IMR-90 (cell line): Measurements from ENCODE around the gene DUS3L. TPM values are rescaled to one million over a fixed set of nuclear protein-coding genes. Genes with fewer than 3 reads are reported as not detected.

ENCODE experiments used
- ATAC-seq: fragments of 200-7000 bp; cut with Tn5 transposase; 2 replicates; pipeline ENCODE4 v1.9.1; 2020; ENCODE audit warnings: low read depth, mild to moderate bottlenecking, moderate library complexity
- BruUV-seq: library from RNA; stranded (reverse); fragments of 400-500 nt; replicated peaks from 2 replicates; lab custom pipeline; 2021; lab: Mats Ljungman, UMichigan
- CTCF ChIA-PET: fragments of 300-600 bp; formaldehyde crosslinking; extraction: SDS; loops from one replicate; lab custom pipeline; 2021; ENCODE audit warnings: antibody characterized with exemption; lab: Yijun Ruan, JAX
- POLR2A ChIA-PET: fragments of 300-600 bp; sonication (Branson Sonifier 250); formaldehyde crosslinking; loops from one replicate; lab custom pipeline; 2022; ENCODE audit warnings: antibody characterized with exemption; ENCODE audit not compliant: unreplicated experiment; lab: Charles Lee
- DNase-seq: peaks from one replicate; pipeline ENCODE4 v3.0.0; 2013
- H2AFZ ChIP-seq: replicated peaks from 2 replicates; pipeline ENCODE3; 2013; ENCODE audit warnings: low read length, mild to moderate bottlenecking; ENCODE audit not compliant: poor library complexity
- H2AK5ac ChIP-seq: 2 replicates; pipeline ENCODE4 v1.6.1; 2013; ENCODE audit warnings: low read depth, low read length, inconsistent platforms
- H2AK9ac ChIP-seq: replicated peaks from 2 replicates; pipeline ENCODE3; 2013; ENCODE audit warnings: mild to moderate bottlenecking, low read depth, low read length, moderate library complexity; ENCODE audit not compliant: poor library complexity
- H2BK120ac ChIP-seq: 2 replicates; pipeline ENCODE4 v1.6.1; 2013; ENCODE audit warnings: low read depth, low read length, inconsistent platforms
- H2BK15ac ChIP-seq: 3 replicates; pipeline ENCODE4 v1.6.1; 2013; ENCODE audit warnings: low read depth, low read length, inconsistent platforms
- H2BK20ac ChIP-seq: 2 replicates; pipeline ENCODE4 v1.6.1; 2013; ENCODE audit warnings: low read depth, mild to moderate bottlenecking, inconsistent platforms, low read length, moderate library complexity
- H2BK5ac ChIP-seq: 2 replicates; pipeline ENCODE4 v1.6.1; 2013; ENCODE audit warnings: mild to moderate bottlenecking, low read depth, low read length, inconsistent platforms; ENCODE audit not compliant: poor library complexity, severe bottlenecking
- H3K14ac ChIP-seq: replicated peaks from 2 replicates; pipeline ENCODE4 v1.6.1; 2013; ENCODE audit warnings: low read depth, low read length, inconsistent platforms
- H3K18ac ChIP-seq: 2 replicates; pipeline ENCODE4 v1.6.1; 2013; ENCODE audit warnings: low read depth, low read length, control low read depth
- H3K23ac ChIP-seq: 2 replicates; pipeline ENCODE4 v1.6.1; 2013; ENCODE audit warnings: low read depth, low read length, inconsistent platforms
- H3K27ac ChIP-seq: 2 replicates; pipeline ENCODE4 v1.5.1; 2013; ENCODE audit warnings: mild to moderate bottlenecking, control low read depth, low read length; ENCODE audit not compliant: insufficient read depth
- H3K27me3 ChIP-seq: 2 replicates; pipeline ENCODE4 v1.6.1; 2013; ENCODE audit warnings: low read length; ENCODE audit not compliant: control insufficient read depth, insufficient read depth
- H3K36me3 ChIP-seq: 2 replicates; pipeline ENCODE4 v1.6.1; 2013; ENCODE audit warnings: low read length, mixed read lengths; ENCODE audit not compliant: control insufficient read depth, insufficient read depth
- H3K4ac ChIP-seq: 2 replicates; pipeline ENCODE4 v1.6.1; 2013; ENCODE audit warnings: low read depth, low read length, inconsistent platforms
- H3K4me1 ChIP-seq: 2 replicates; pipeline ENCODE4 v1.6.1; 2013; ENCODE audit warnings: low read length, mixed read lengths; ENCODE audit not compliant: control insufficient read depth, insufficient read depth
- H3K4me2 ChIP-seq: 2 replicates; pipeline ENCODE4 v1.6.1; 2013; ENCODE audit warnings: low read depth, mild to moderate bottlenecking, control low read depth, low read length, moderate library complexity
- H3K4me3 ChIP-seq: 2 replicates; pipeline ENCODE4 v1.5.1; 2013; ENCODE audit warnings: low read depth, mild to moderate bottlenecking, control low read depth, low read length, moderate library complexity; ENCODE audit not compliant: insufficient read depth
- H3K56ac ChIP-seq: 2 replicates; pipeline ENCODE4 v1.6.1; 2013; ENCODE audit warnings: low read length, inconsistent platforms; ENCODE audit not compliant: insufficient read depth; ENCODE audit errors: extremely low read depth
- H3K79me1 ChIP-seq, 2 experiments: 2 replicates each; pipeline ENCODE4 v1.6.1; 2013; ENCODE audit warnings: low read length in 2 of 2, inconsistent platforms in 1 of 2, low read depth in 1 of 2
- H3K9ac ChIP-seq: 2 replicates; pipeline ENCODE4 v1.6.1; 2013; ENCODE audit warnings: low read depth, low read length, control low read depth
- H3K9me1 ChIP-seq: 2 replicates; pipeline ENCODE4 v1.6.1; 2013; ENCODE audit warnings: low read length, inconsistent platforms; ENCODE audit not compliant: insufficient read depth
- H3K9me3 ChIP-seq: 2 replicates; pipeline ENCODE4 v1.6.1; 2013; ENCODE audit warnings: low read length; ENCODE audit not compliant: control insufficient read depth, insufficient read depth
- H4K20me1 ChIP-seq: 2 replicates; pipeline ENCODE4 v1.6.1; 2013; ENCODE audit warnings: low read length, inconsistent platforms; ENCODE audit not compliant: insufficient read depth
- H4K5ac ChIP-seq: 2 replicates; pipeline ENCODE4 v1.6.1; 2013; ENCODE audit warnings: mild to moderate bottlenecking, low read depth, low read length, control low read depth
- H4K8ac ChIP-seq, 2 experiments: 2 replicates each; pipeline ENCODE4 v1.6.1; 2013; ENCODE audit warnings: low read depth in 2 of 2, low read length in 2 of 2, control low read depth in 1 of 2, inconsistent platforms in 1 of 2
- H4K91ac ChIP-seq: 2 replicates; pipeline ENCODE4 v1.6.1; 2013; ENCODE audit warnings: low read depth, low read length, inconsistent platforms; ENCODE audit not compliant: insufficient read depth
- CEBPB ChIP-seq: IDR thresholded peaks from 2 replicates; pipeline ENCODE4 v1.6.1; 2012; ENCODE audit warnings: low read depth, low read length, improper control_type of control experiment
- CHD1 ChIP-seq: IDR thresholded peaks from 2 replicates; pipeline ENCODE4 v1.6.1; 2012; ENCODE audit warnings: low read depth, low read length, improper control_type of control experiment
- FOS ChIP-seq: fragments of 150-350 bp; IDR thresholded peaks from 2 replicates; pipeline ENCODE4 v1.6.1; 2016; ENCODE audit warnings: low read depth, low read length
- MAFK ChIP-seq: IDR thresholded peaks from 2 replicates; pipeline ENCODE4 v1.6.1; 2012; ENCODE audit warnings: low read depth, low read length, improper control_type of control experiment
- MAZ ChIP-seq: IDR thresholded peaks from 2 replicates; pipeline ENCODE4 v1.6.1; 2012; ENCODE audit warnings: low read depth, mild to moderate bottlenecking, low read length, improper control_type of control experiment, moderate library complexity, borderline replicate concordance
- MXI1 ChIP-seq: IDR thresholded peaks from 2 replicates; pipeline ENCODE4 v1.6.1; 2012; ENCODE audit warnings: low read depth, mild to moderate bottlenecking, low read length, moderate library complexity, borderline replicate concordance
- RFX5 ChIP-seq: IDR thresholded peaks from 2 replicates; pipeline ENCODE4 v1.8.0; 2012; ENCODE audit warnings: low read depth, mild to moderate bottlenecking, low read length, moderate library complexity
- SMC3 ChIP-seq: fragments of 150-350 bp; IDR thresholded peaks from 2 replicates; pipeline ENCODE4 v1.6.1; 2016; ENCODE audit warnings: low read depth, mild to moderate bottlenecking, antibody characterized with exemption, low read length, moderate library complexity
- WGBS, 2 experiments: methylation state at CpG; one replicate each; pipeline versions ENCODE4 v1.1.5 to v1.1.7; 2013; ENCODE audit warnings: missing lambda C conversion rate in 2 of 2; ENCODE audit not compliant: insufficient read length in 1 of 2; ENCODE audit errors: extremely low coverage in 2 of 2; 5-methylcytosine and 5-hydroxymethylcytosine counted together
- dilution Hi-C: fragments of 300-500 bp; cut with HindIII; formaldehyde crosslinking; loops from one replicate; pipeline ENCODE4 v1.14.3; 2018; ENCODE audit warnings: low sequenced_read_pairs; ENCODE audit not compliant: unreplicated experiment
- in situ Hi-C: fragments of 300-500 bp; cut with MboI; formaldehyde crosslinking; loops from 3 replicates; pipeline ENCODE4 v1.14.3; 2019; ENCODE audit warnings: low sequenced_read_pairs, inconsistent platforms, mixed read lengths
- intact Hi-C: fragments of 100-400 bp; cut with micrococcal nuclease; formaldehyde crosslinking; loops from 2 replicates; pipeline ENCODE4 v1.10.0; 2022
- polyA plus RNA-seq, 3 experiments: library from polyadenylated mRNA; depleted of rRNA; stranded (reverse); fragments of >200 nt; gene quantifications; 2 replicates each; pipeline ENCODE4 v1.2.3, GENCODE V29; 2012; ENCODE audit warnings: low replicate concordance in 1 of 3
- total RNA-seq: library from RNA; depleted of rRNA; stranded (reverse); fragments of >200 nt; gene quantifications from 2 replicates; pipeline ENCODE4 v1.2.3, GENCODE V29; 2012
- TF ChIP-seq, protein P1 (sequence below): fragments of 150-350 bp; IDR thresholded peaks from 2 replicates; pipeline ENCODE4 v1.6.1; 2017; ENCODE audit warnings: mild to moderate bottlenecking, antibody characterized with exemption, low read length, low read depth

The DUS3L gene
- total and polyA plus RNA-seq, 2 of the 4 experiments (the other 2 are of a cell fraction): 12.4 to 21.3 TPM

DNA sequence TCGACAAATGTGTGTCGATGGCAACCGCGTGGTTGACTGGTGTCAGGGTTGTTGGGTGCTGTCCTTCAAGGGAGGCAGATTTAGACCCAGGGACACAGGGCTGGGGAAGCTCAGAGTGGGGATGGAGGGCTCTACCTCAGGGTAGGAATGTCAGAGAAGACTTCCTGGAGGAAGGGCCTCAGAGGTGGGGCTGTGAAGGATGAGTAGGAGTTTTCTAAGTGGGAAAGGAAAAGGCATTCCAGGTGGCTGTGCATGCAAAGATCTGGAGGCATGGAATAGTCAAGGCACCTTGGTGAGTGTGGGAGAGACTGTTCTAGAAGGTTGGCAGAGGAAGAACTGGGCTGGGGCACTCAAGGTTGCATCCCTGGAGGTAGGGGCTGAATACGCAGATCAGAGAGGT lies 15.9 kb upstream of the DUS3L start:
- Histone ChIP-seq H3K18ac (no peak overlapping the region), H3K4me3 (no peak overlapping the region), H2AK9ac (no peak overlapping the region), H2AFZ (no peak overlapping the region), H3K4me1 (peaks cover 3% of the 10 kb centered on the region; the same call in 1 of the 2 replicates), H4K5ac (no peak overlapping the region), H3K27ac (no peak overlapping the region), H2BK120ac (no peak overlapping the region), H3K4me2 (no peak overlapping the region), H4K8ac (no peak overlapping the region), H3K14ac (no peak overlapping the region), H3K27me3 (peaks cover 17% of the 10 kb centered on the region), H3K9ac (no peak overlapping the region), H2AK5ac (no peak overlapping the region), H3K36me3 (no peaks in the 10 kb centered on the region), H2BK20ac (no peak overlapping the region), H2BK5ac (no peak overlapping the region), H3K9me3 (no peaks in the 10 kb centered on the region), H3K79me1 (no peaks in the 10 kb centered on the region), H3K4ac (no peak overlapping the region), H3K9me1 (no peaks in the 10 kb centered on the region), H3K23ac (no peak overlapping the region), H4K91ac (no peak overlapping the region), H4K20me1 (no peaks in the 10 kb centered on the region), H2BK15ac (no peak overlapping the region), H3K56ac (no peak overlapping the region)
- ChIA-PET POLR2A (interaction anchor here (0.6 kb wide), 1 partner anchor 87 kb away, joined by 6 read pairs; no protein-coding TSS in a partner anchor), CTCF (interaction anchor here (1.4 kb wide), 1 partner anchor 84 kb away, joined by 4 read pairs; no protein-coding TSS in a partner anchor)
- ATAC-seq (no peak), DNase-seq (no peak)
- in situ Hi-C loops (loop anchor here (10.0 kb wide), 1 partner anchor 218 kb away; no protein-coding TSS in a partner anchor), dilution Hi-C loops (no loop called here), intact Hi-C loops (loop anchor here (10.0 kb wide), 1 partner anchor 158 kb away; no protein-coding TSS in a partner anchor)
- TF ChIP-seq MAFK (no peak), MAZ (no peak), CEBPB (no peak), CHD1 (no peak), FOS (no peak), SMC3 (no peak), MXI1 (no peak), RFX5 (no peak)
- TF ChIP-seq, protein P1, sequence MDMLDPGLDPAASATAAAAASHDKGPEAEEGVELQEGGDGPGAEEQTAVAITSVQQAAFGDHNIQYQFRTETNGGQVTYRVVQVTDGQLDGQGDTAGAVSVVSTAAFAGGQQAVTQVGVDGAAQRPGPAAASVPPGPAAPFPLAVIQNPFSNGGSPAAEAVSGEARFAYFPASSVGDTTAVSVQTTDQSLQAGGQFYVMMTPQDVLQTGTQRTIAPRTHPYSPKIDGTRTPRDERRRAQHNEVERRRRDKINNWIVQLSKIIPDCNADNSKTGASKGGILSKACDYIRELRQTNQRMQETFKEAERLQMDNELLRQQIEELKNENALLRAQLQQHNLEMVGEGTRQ: no peak
- WGBS, 2 experiments: 73% methylated on average over 3 of the region's 5 CpGs; no CpG with 5 or more reads in 1 of the 2 experiments
- no TSS peak for BruUV-seq
